ENCODE data around the gene MDH1. TPM values are rescaled to one million over a fixed set of nuclear protein-coding genes. Genes with fewer than 3 reads are reported as not detected.

Gene MDH1
- total and polyA plus RNA-seq, 3 donors from 2014 or later, result 134 to 180 (median 154) TPM

GRCh38 chr2:63610525-63610924, 21.8 kb downstream of the MDH1 start:
- Histone ChIP-seq H3K36me3 (ENCODE audit: low read depth, missing control alignments) (no peaks in the 10 kb centered on the region), H3K27me3 (no peaks in the 10 kb centered on the region), H3K27ac (no peak overlapping the region), H3K9me3 (no peaks in the 10 kb centered on the region), H3K4me1 (no peaks in the 10 kb centered on the region), H3K4me3 (no peak overlapping the region)
- TF ChIP-seq POLR2A (IDR thresholded peaks at IDR 0.05) (no peak), CTCF (IDR thresholded peaks at IDR 0.05) (no peak)
- DNase-seq, result no peak
- WGBS, 2 donors, result 88 to 97% methylated on average over 4 of the region's 4 CpGs
- intact Hi-C loops (cut with DNase I; ENCODE audit: low total_unique reads), result no loop called here

- TF ChIP-seq CTCF (IDR thresholded peaks at IDR 0.05), result no peak
- TF ChIP-seq POLR2A (IDR thresholded peaks at IDR 0.05), result no peak
- Histone ChIP-seq H3K27me3 (no peaks in the 10 kb centered on the region), H3K9me3 (no peaks in the 10 kb centered on the region), H3K27ac (no peak overlapping the region), H3K4me1 (no peaks in the 10 kb centered on the region), H3K36me3 (ENCODE audit: low read depth, missing control alignments) (no peaks in the 10 kb centered on the region), H3K4me3 (no peak overlapping the region)
- 71 to 81% methylated on average over 2 of the region's 2 CpGs for WGBS, 2 donors
- intact Hi-C loops (cut with DNase I; ENCODE audit: low total_unique reads), result no loop called here
- DNase-seq, result no peak
Observed at GRCh38 chr2:63613391-63613901, 24.7 kb downstream of the MDH1 start.

- no peak for TF ChIP-seq POLR2A (IDR thresholded peaks at IDR 0.05)
- TF ChIP-seq CTCF (IDR thresholded peaks at IDR 0.05), result no peak
- Histone ChIP-seq H3K9me3 (no peaks in the 10 kb centered on the region), H3K36me3 (ENCODE audit: low read depth, missing control alignments) (no peaks in the 10 kb centered on the region), H3K27ac (no peak overlapping the region), H3K4me3 (no peak overlapping the region), H3K4me1 (no peaks in the 10 kb centered on the region), H3K27me3 (no peaks in the 10 kb centered on the region)
- 81 to 88% methylated on average over 2 of the region's 2 CpGs for WGBS, 2 donors
- intact Hi-C loops (cut with DNase I; ENCODE audit: low total_unique reads), result no loop called here
- DNase-seq, result no peak
Observed at GRCh38 chr2:63614448-63614968, 25.7 kb downstream of the MDH1 start.

- H3K27ac ChIP-seq, result no peak overlapping the region
- no peak for DNase-seq
- 53 to 69% methylated on average over 9 of the region's 9 CpGs for WGBS, 2 donors
- H3K4me3 ChIP-seq, result no peak overlapping the region
- no peaks in the 10 kb centered on the region for H3K27me3 ChIP-seq
- H3K36me3 ChIP-seq (ENCODE audit: low read depth, missing control alignments), result no peaks in the 10 kb centered on the region
- intact Hi-C loops (cut with DNase I; ENCODE audit: low total_unique reads), result no loop called here
- H3K4me1 ChIP-seq, result no peaks in the 10 kb centered on the region
- H3K9me3 ChIP-seq, result no peaks in the 10 kb centered on the region
- TF ChIP-seq CTCF (IDR thresholded peaks at IDR 0.05), result no peak
- no peak for TF ChIP-seq POLR2A (IDR thresholded peaks at IDR 0.05)
Observed at GRCh38 chr2:63614983-63615945, 26.5 kb downstream of the MDH1 start.
